Measurements from ENCODE around the gene POMC.

- TF ChIP-seq CTCF (conservative IDR thresholded peaks at IDR 0.05) (no peak), ZFX (IDR thresholded peaks at IDR 0.05) (no peak)
Measured at GRCh38 chr2:25141120-25141519, 27.3 kb downstream of the POMC start.

All from C4-2B (cell line).